Measurements from ENCODE around the gene FUOM. TPM values are rescaled to one million over a fixed set of nuclear protein-coding genes. Genes with fewer than 3 reads are reported as not detected.

The FUOM gene
- total RNA-seq, 1 experiment from 2014 or later, result 31.3 TPM

DNA sequence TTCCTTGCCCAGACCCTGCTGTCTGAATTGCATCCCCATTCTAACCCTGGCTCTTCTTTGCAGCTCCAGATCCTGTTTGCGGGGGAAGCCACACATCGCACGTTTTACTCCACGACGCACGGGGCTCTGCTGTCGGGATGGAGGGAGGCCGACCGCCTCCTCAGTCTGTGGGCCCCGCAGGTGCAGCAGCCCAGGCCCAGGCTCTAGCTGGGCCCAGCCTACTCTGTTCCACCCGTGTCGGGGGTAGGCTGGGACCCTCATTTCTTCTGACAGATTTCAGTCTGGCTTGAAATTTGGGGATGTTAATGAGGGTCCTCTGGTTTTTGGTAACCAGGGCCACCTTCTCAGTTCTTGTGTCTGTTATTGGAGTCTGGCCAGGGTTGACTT, 33.4 kb upstream of the FUOM start (continued):
- TF ChIP-seq, protein P1, sequence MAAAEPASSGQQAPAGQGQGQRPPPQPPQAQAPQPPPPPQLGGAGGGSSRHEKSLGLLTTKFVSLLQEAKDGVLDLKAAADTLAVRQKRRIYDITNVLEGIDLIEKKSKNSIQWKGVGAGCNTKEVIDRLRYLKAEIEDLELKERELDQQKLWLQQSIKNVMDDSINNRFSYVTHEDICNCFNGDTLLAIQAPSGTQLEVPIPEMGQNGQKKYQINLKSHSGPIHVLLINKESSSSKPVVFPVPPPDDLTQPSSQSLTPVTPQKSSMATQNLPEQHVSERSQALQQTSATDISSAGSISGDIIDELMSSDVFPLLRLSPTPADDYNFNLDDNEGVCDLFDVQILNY (CRISPR knock-in tag; IDR thresholded peaks at IDR 0.05), result no peak
- TF ChIP-seq, protein P2, sequence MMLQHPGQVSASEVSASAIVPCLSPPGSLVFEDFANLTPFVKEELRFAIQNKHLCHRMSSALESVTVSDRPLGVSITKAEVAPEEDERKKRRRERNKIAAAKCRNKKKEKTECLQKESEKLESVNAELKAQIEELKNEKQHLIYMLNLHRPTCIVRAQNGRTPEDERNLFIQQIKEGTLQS (CRISPR knock-in tag; conservative IDR thresholded peaks at IDR 0.05), result no peak
- TF ChIP-seq, protein P3, sequence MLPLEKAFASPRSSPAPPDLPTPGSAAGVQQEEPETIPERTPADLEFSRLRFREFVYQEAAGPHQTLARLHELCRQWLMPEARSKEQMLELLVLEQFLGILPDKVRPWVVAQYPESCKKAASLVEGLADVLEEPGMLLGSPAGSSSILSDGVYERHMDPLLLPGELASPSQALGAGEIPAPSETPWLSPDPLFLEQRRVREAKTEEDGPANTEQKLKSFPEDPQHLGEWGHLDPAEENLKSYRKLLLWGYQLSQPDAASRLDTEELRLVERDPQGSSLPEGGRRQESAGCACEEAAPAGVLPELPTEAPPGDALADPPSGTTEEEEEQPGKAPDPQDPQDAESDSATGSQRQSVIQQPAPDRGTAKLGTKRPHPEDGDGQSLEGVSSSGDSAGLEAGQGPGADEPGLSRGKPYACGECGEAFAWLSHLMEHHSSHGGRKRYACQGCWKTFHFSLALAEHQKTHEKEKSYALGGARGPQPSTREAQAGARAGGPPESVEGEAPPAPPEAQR (CRISPR knock-in tag; IDR thresholded peaks at IDR 0.05), result no peak
- no peak for TF ChIP-seq ZNF232 (CRISPR knock-in tag; IDR thresholded peaks at IDR 0.05)
- TF ChIP-seq, protein P4, sequence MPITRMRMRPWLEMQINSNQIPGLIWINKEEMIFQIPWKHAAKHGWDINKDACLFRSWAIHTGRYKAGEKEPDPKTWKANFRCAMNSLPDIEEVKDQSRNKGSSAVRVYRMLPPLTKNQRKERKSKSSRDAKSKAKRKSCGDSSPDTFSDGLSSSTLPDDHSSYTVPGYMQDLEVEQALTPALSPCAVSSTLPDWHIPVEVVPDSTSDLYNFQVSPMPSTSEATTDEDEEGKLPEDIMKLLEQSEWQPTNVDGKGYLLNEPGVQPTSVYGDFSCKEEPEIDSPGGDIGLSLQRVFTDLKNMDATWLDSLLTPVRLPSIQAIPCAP (CRISPR knock-in tag; IDR thresholded peaks at IDR 0.05), result no peak

DNA sequence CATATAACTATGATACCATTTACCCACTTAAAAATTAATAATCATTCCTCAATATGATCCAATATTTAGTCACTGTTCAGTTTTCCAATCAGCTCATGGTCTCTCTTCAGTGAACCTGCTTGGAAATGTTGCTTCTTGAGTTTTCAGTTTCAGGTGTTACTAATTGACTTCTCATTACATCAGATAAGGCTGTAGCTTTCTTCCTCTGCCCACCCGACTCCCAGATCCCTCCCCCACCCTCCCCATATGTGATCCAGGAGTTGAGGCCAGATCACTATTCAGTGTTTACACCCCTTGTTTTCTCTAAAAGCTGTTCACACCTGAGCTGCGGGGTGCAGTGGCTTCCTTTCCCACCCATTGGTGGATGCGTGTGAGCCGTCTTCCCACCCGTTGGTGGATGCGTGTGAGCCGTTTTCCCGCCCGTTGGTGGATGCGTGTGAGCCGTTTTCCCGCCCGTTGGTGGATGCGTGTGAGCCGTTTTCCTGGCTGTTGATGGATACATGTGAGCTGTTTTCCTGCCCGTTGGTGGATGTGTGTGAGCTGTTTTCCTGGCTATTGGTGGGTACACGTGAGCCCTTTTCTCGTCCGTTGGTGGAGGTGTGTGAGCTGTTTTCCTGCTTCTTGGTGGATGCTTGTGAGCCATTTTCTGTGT, 32.9 kb upstream of the FUOM start:
- H3K9me3 Mint-ChIP-seq, result no peaks in the 10 kb centered on the region
- no peak for ATAC-seq
- ChIA-PET POLR2A (no interaction called here), CTCF (interaction anchor here (1.9 kb wide), 1 partner anchor 61 kb away, joined by 5 read pairs; no protein-coding TSS in a partner anchor)
- H3K4me1 Mint-ChIP-seq, result peaks cover 11% of the 10 kb centered on the region
- no peaks in the 10 kb centered on the region; the same call in 1 of the 2 replicates for H3K27me3 Mint-ChIP-seq (ENCODE audit: low read depth)
- no peak overlapping the region for H3K4me3 Mint-ChIP-seq
- TF ChIP-seq, protein P5, sequence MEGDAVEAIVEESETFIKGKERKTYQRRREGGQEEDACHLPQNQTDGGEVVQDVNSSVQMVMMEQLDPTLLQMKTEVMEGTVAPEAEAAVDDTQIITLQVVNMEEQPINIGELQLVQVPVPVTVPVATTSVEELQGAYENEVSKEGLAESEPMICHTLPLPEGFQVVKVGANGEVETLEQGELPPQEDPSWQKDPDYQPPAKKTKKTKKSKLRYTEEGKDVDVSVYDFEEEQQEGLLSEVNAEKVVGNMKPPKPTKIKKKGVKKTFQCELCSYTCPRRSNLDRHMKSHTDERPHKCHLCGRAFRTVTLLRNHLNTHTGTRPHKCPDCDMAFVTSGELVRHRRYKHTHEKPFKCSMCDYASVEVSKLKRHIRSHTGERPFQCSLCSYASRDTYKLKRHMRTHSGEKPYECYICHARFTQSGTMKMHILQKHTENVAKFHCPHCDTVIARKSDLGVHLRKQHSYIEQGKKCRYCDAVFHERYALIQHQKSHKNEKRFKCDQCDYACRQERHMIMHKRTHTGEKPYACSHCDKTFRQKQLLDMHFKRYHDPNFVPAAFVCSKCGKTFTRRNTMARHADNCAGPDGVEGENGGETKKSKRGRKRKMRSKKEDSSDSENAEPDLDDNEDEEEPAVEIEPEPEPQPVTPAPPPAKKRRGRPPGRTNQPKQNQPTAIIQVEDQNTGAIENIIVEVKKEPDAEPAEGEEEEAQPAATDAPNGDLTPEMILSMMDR (IDR thresholded peaks at IDR 0.05), result no peak
- no peak for TF ChIP-seq TCF7 (CRISPR knock-in tag; IDR thresholded peaks at IDR 0.05; ENCODE audit: low read depth)
- TF ChIP-seq ZNF138 (CRISPR knock-in tag; conservative IDR thresholded peaks at IDR 0.05), result no peak
- TF ChIP-seq ZNF232 (CRISPR knock-in tag; IDR thresholded peaks at IDR 0.05), result no peak
- peaks cover 4% of the 10 kb centered on the region for H3K36me3 Mint-ChIP-seq
- DNase-seq (ENCODE audit: low spot score), result no peak
- H3K27ac Mint-ChIP-seq, result no peak overlapping the region

DNA sequence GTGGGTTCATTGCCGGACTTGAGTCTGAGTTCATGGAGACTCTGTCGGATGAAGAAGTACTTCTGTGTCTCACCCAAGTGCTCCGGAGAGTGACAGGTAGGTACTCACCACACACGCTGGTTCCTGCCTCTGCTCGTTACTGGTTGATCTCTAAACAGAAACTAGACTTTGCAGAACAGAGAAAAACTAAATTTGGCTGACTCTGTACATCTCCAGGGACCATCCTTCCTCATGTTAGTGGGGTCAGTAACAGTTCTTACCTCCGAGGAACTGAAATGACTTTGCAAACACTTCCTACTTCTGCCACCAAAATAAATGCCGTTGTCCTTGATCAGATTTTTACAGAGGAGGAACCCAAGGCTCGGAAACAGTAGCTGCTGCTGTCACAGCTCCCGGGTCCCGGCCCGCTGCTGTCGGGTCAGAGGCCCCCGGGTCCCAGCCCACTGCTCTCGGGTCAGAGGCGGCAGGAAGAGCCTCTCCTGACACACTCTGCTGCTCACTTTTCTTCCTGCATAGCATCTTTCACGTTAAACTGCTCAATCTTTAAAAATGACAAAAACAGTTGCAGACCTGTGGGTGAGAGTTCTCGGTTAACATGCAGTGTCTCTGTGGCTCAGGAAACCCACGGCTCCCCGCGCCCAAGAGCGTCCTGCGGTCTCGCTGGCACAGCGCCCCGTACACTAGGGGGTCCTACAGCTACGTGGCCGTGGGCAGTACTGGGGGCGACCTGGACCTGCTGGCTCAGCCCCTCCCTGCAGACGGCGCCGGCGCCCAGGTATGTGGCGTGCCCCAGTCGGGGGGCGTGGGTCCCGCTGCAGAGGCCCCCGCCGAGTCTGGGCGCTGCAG, 31.4 kb upstream of the FUOM start:
- H3K4me1 Mint-ChIP-seq, result peaks cover 3% of the 10 kb centered on the region; the same call in 1 of the 2 replicates
- DNase-seq (ENCODE audit: low spot score) (no peak), ATAC-seq (no peak)
- ChIA-PET POLR2A (interaction anchor here (0.6 kb wide), 1 partner anchor 177 kb away, joined by 3 read pairs; no protein-coding TSS in a partner anchor), CTCF (interaction anchor here (1.9 kb wide), 1 partner anchor 60 kb away, joined by 5 read pairs; no protein-coding TSS in a partner anchor)
- no peaks in the 10 kb centered on the region; the same call in 1 of the 2 replicates for H3K27me3 Mint-ChIP-seq (ENCODE audit: low read depth)
- no peaks in the 10 kb centered on the region for H3K9me3 Mint-ChIP-seq
- H3K36me3 Mint-ChIP-seq, result no peaks in the 10 kb centered on the region
- no peak overlapping the region for H3K4me3 Mint-ChIP-seq
- no peak overlapping the region for H3K27ac Mint-ChIP-seq
- TF ChIP-seq CBFB (CRISPR knock-in tag; IDR thresholded peaks at IDR 0.05; ENCODE audit: low read depth), result no peak
- TF ChIP-seq NR1H2 (CRISPR knock-in tag; IDR thresholded peaks at IDR 0.05), result no peak
- TF ChIP-seq, protein P6, sequence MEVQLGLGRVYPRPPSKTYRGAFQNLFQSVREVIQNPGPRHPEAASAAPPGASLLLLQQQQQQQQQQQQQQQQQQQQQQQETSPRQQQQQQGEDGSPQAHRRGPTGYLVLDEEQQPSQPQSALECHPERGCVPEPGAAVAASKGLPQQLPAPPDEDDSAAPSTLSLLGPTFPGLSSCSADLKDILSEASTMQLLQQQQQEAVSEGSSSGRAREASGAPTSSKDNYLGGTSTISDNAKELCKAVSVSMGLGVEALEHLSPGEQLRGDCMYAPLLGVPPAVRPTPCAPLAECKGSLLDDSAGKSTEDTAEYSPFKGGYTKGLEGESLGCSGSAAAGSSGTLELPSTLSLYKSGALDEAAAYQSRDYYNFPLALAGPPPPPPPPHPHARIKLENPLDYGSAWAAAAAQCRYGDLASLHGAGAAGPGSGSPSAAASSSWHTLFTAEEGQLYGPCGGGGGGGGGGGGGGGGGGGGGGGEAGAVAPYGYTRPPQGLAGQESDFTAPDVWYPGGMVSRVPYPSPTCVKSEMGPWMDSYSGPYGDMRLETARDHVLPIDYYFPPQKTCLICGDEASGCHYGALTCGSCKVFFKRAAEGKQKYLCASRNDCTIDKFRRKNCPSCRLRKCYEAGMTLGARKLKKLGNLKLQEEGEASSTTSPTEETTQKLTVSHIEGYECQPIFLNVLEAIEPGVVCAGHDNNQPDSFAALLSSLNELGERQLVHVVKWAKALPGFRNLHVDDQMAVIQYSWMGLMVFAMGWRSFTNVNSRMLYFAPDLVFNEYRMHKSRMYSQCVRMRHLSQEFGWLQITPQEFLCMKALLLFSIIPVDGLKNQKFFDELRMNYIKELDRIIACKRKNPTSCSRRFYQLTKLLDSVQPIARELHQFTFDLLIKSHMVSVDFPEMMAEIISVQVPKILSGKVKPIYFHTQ (CRISPR knock-in tag; IDR thresholded peaks at IDR 0.05), result no peak
- TF ChIP-seq ZNF232 (CRISPR knock-in tag; IDR thresholded peaks at IDR 0.05), result no peak
- TF ChIP-seq ZNF396 (CRISPR knock-in tag; IDR thresholded peaks at IDR 0.05; ENCODE audit: borderline replicate concordance), result no peak
- TF ChIP-seq JUN (CRISPR knock-in tag; IDR thresholded peaks at IDR 0.05), result no peak
- TF ChIP-seq, protein P7, sequence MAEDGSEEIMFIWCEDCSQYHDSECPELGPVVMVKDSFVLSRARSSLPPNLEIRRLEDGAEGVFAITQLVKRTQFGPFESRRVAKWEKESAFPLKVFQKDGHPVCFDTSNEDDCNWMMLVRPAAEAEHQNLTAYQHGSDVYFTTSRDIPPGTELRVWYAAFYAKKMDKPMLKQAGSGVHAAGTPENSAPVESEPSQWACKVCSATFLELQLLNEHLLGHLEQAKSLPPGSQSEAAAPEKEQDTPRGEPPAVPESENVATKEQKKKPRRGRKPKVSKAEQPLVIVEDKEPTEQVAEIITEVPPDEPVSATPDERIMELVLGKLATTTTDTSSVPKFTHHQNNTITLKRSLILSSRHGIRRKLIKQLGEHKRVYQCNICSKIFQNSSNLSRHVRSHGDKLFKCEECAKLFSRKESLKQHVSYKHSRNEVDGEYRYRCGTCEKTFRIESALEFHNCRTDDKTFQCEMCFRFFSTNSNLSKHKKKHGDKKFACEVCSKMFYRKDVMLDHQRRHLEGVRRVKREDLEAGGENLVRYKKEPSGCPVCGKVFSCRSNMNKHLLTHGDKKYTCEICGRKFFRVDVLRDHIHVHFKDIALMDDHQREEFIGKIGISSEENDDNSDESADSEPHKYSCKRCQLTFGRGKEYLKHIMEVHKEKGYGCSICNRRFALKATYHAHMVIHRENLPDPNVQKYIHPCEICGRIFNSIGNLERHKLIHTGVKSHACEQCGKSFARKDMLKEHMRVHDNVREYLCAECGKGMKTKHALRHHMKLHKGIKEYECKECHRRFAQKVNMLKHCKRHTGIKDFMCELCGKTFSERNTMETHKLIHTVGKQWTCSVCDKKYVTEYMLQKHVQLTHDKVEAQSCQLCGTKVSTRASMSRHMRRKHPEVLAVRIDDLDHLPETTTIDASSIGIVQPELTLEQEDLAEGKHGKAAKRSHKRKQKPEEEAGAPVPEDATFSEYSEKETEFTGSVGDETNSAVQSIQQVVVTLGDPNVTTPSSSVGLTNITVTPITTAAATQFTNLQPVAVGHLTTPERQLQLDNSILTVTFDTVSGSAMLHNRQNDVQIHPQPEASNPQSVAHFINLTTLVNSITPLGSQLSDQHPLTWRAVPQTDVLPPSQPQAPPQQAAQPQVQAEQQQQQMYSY (CRISPR knock-in tag; IDR thresholded peaks at IDR 0.05), result no peak
- TF ChIP-seq, protein P8, sequence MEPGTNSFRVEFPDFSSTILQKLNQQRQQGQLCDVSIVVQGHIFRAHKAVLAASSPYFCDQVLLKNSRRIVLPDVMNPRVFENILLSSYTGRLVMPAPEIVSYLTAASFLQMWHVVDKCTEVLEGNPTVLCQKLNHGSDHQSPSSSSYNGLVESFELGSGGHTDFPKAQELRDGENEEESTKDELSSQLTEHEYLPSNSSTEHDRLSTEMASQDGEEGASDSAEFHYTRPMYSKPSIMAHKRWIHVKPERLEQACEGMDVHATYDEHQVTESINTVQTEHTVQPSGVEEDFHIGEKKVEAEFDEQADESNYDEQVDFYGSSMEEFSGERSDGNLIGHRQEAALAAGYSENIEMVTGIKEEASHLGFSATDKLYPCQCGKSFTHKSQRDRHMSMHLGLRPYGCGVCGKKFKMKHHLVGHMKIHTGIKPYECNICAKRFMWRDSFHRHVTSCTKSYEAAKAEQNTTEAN (CRISPR knock-in tag; IDR thresholded peaks at IDR 0.05), result no peak

All from WTC11 (cell line).